ENCODE measurements around the gene DOK7.

The DOK7 gene

GRCh38 chr4:3440011-3440410 is 23.1 kb upstream of the DOK7 start:
- Histone ChIP-seq H3F3A (ENCODE audit: insufficient read depth, low read length) (no peaks in the 10 kb centered on the region), H3K9me3 (replicated peaks; ENCODE audit: insufficient read depth, low read length) (no peaks in the 10 kb centered on the region), H3K4me2 (ENCODE audit: low read depth, low read length) (no peak overlapping the region), H3K27ac (ENCODE audit: low read length) (no peak overlapping the region), H3K79me2 (ENCODE audit: low read length) (no peaks in the 10 kb centered on the region), H3K4me1 (ENCODE audit: low read length) (no peaks in the 10 kb centered on the region), H3K36me3 (replicated peaks; ENCODE audit: insufficient read depth, low read length) (no peaks in the 10 kb centered on the region), H4K20me1 (ENCODE audit: insufficient read depth, low read length) (no peaks in the 10 kb centered on the region), H3K9ac (ENCODE audit: low read length) (no peak overlapping the region), H2AFZ (ENCODE audit: low read length) (no peak overlapping the region), H3K9me2 (replicated peaks; ENCODE audit: insufficient read depth, low read length) (no peaks in the 10 kb centered on the region), H3K27me3 (replicated peaks; ENCODE audit: insufficient read depth, low read length) (peaks cover 14% of the 10 kb centered on the region), H3K4me3 (ENCODE audit: low read length) (no peak overlapping the region)
- TF ChIP-seq EZH2 (optimal IDR thresholded peaks at IDR 0.05; ENCODE audit: low read depth, low read length) = no peak
- no peak for DNase-seq

GRCh38 chr4:3440979-3441500 is 22.1 kb upstream of the DOK7 start:
- H3K9me2 ChIP-seq (replicated peaks; ENCODE audit: insufficient read depth, low read length) = no peaks in the 10 kb centered on the region
- no peak for DNase-seq
- no peaks in the 10 kb centered on the region for H3K36me3 ChIP-seq (replicated peaks; ENCODE audit: insufficient read depth, low read length)
- no peak overlapping the region for H3K9ac ChIP-seq (ENCODE audit: low read length)
- H3F3A ChIP-seq (ENCODE audit: insufficient read depth, low read length) = no peaks in the 10 kb centered on the region
- H3K4me1 ChIP-seq (ENCODE audit: low read length) = no peaks in the 10 kb centered on the region
- H3K27ac ChIP-seq (ENCODE audit: low read length) = no peak overlapping the region
- H3K9me3 ChIP-seq (replicated peaks; ENCODE audit: insufficient read depth, low read length) = no peaks in the 10 kb centered on the region
- H3K4me2 ChIP-seq (ENCODE audit: low read depth, low read length) = no peak overlapping the region
- TF ChIP-seq EZH2 (optimal IDR thresholded peaks at IDR 0.05; ENCODE audit: low read depth, low read length) (no peak), CTCF (IDR thresholded peaks at IDR 0.05; ENCODE audit: low read length) (no peak), EZH2phosphoT487 (IDR thresholded peaks at IDR 0.05; ENCODE audit: low read length) (no peak)
- peaks cover 24% of the 10 kb centered on the region for H3K27me3 ChIP-seq (replicated peaks; ENCODE audit: insufficient read depth, low read length)
- H4K20me1 ChIP-seq (ENCODE audit: insufficient read depth, low read length) = no peaks in the 10 kb centered on the region
- H3K4me3 ChIP-seq (ENCODE audit: low read length) = no peak overlapping the region
- no peaks in the 10 kb centered on the region for H3K79me2 ChIP-seq (ENCODE audit: low read length)
- no peak overlapping the region for H2AFZ ChIP-seq (ENCODE audit: low read length)

GRCh38 chr4:3441501-3442459 is 21.3 kb upstream of the DOK7 start, which contains the start of gene HGFAC:
HGFAC (plus strand) TSS chr4:3441968; CDS start chr4:3442002, 34 bp downstream.
- DNase-seq = no peak
- no peak within 1 kb of the TSS for H3K9ac ChIP-seq (ENCODE audit: low read length)
- TF ChIP-seq EZH2 (optimal IDR thresholded peaks at IDR 0.05; ENCODE audit: low read depth, low read length) = no peak
- TF ChIP-seq EZH2phosphoT487 (IDR thresholded peaks at IDR 0.05; ENCODE audit: low read length) = no peak
- TF ChIP-seq CTCF (IDR thresholded peaks at IDR 0.05; ENCODE audit: low read length) = no peak

More at GRCh38 chr4:3441501-3442459, 21.3 kb upstream of the DOK7 start, which contains the start of gene HGFAC:
- no peaks in the 10 kb centered on the region for H3K4me1 ChIP-seq (ENCODE audit: low read length)
- no peaks in the 10 kb centered on the region for H3K9me2 ChIP-seq (replicated peaks; ENCODE audit: insufficient read depth, low read length)
- H3F3A ChIP-seq (ENCODE audit: insufficient read depth, low read length) = no peaks in the 10 kb centered on the region
- H3K9me3 ChIP-seq (replicated peaks; ENCODE audit: insufficient read depth, low read length) = no peaks in the 10 kb centered on the region
- H4K20me1 ChIP-seq (ENCODE audit: insufficient read depth, low read length) = no peaks in the 10 kb centered on the region
- H3K4me2 ChIP-seq (ENCODE audit: low read depth, low read length) = no peak within 1 kb of the TSS
- peaks cover 31% of the 10 kb centered on the region for H3K27me3 ChIP-seq (replicated peaks; ENCODE audit: insufficient read depth, low read length)
- no peaks in the 10 kb centered on the region for H3K36me3 ChIP-seq (replicated peaks; ENCODE audit: insufficient read depth, low read length)
- H3K4me3 ChIP-seq (ENCODE audit: low read length) = no peak within 1 kb of the TSS
- H3K79me2 ChIP-seq (ENCODE audit: low read length) = no peaks in the 10 kb centered on the region
- H3K27ac ChIP-seq (ENCODE audit: low read length) = no peak within 1 kb of the TSS
- no peak within 1 kb of the TSS for H2AFZ ChIP-seq (ENCODE audit: low read length)

Measured in MM.1S (cell line).